ENCODE data around the gene NAT14. TPM values are rescaled to one million over a fixed set of nuclear protein-coding genes. Genes with fewer than 3 reads are reported as not detected.

NAT14 gene
- total and polyA plus RNA-seq, 2 of the 8 experiments (the other 6 are each of a cell fraction or from before 2014, with no cell fraction given): 47.1 to 71.2 TPM

GRCh38 chr19:55527197-55528029 is 42.4 kb downstream of the NAT14 start (continued):
- no peak for TF ChIP-seq ATF3 (IDR thresholded peaks at IDR 0.05; ENCODE audit: insufficient read depth, low read depth, low read length)
- TF ChIP-seq CHD2 (IDR thresholded peaks at IDR 0.05; ENCODE audit: low read length): no peak
- no peak for TF ChIP-seq BACH1 (IDR thresholded peaks at IDR 0.05; ENCODE audit: low read length)
- no peak for TF ChIP-seq RXRA (IDR thresholded peaks at IDR 0.05; ENCODE audit: insufficient read depth, low read depth, low read length)
- TF ChIP-seq MAFK (IDR thresholded peaks at IDR 0.05; ENCODE audit: low read depth, low read length): no peak
- no peak for TF ChIP-seq SRF (IDR thresholded peaks at IDR 0.05; ENCODE audit: low read depth, low read length)
